HL-60 (cell line): ENCODE measurements around the gene SMYD2.

Source experiments
- DNase-seq, 2 experiments: peaks; one replicate each; pipeline ENCODE4 v3.0.0-alpha.2; 2010 to 2020; ENCODE audit warnings: low read depth in 1 of 2, low spot score in 1 of 2
- H3K27ac ChIP-seq: fragments of 250-450 bp; sonication (Bioruptor Pico); replicated peaks from 2 replicates; pipeline ENCODE4 v1.5.1; 2020; ENCODE audit warnings: mild to moderate bottlenecking, moderate library complexity
- H3K27me3 ChIP-seq: fragments of 250-450 bp; sonication (Bioruptor Pico); 2 replicates; pipeline ENCODE4 v1.5.1; 2021; ENCODE audit warnings: mild to moderate bottlenecking, moderate library complexity; ENCODE audit not compliant: insufficient read depth, poor library complexity, severe bottlenecking
- H3K4me3 ChIP-seq: replicated peaks from 2 replicates; pipeline ENCODE4 v1.5.1; 2011; ENCODE audit warnings: mild to moderate bottlenecking, control low read depth, low read length; ENCODE audit not compliant: insufficient read depth
- GABPA ChIP-seq: IDR thresholded peaks from 2 replicates; pipeline ENCODE4 v1.6.1; 2012; ENCODE audit warnings: low read depth
- POLR2AphosphoS5 ChIP-seq: IDR thresholded peaks from 2 replicates; pipeline ENCODE4 v1.6.1; 2012; ENCODE audit warnings: low read depth
- SPI1 ChIP-seq: IDR thresholded peaks from 2 replicates; pipeline ENCODE4 v1.6.1; 2012; ENCODE audit warnings: low read depth, mild to moderate bottlenecking, borderline replicate concordance
- TF ChIP-seq, protein P1 (sequence below): IDR thresholded peaks from one replicate; pipeline ENCODE4 v1.5.1; 2011; ENCODE audit warnings: low read length, control low read depth, inconsistent platforms; ENCODE audit not compliant: insufficient read depth
- TF ChIP-seq, protein P2 (sequence below): IDR thresholded peaks from 2 replicates; pipeline ENCODE4 v1.6.1; 2012; ENCODE audit warnings: low read depth; ENCODE audit not compliant: insufficient replicate concordance

The SMYD2 gene

DNA sequence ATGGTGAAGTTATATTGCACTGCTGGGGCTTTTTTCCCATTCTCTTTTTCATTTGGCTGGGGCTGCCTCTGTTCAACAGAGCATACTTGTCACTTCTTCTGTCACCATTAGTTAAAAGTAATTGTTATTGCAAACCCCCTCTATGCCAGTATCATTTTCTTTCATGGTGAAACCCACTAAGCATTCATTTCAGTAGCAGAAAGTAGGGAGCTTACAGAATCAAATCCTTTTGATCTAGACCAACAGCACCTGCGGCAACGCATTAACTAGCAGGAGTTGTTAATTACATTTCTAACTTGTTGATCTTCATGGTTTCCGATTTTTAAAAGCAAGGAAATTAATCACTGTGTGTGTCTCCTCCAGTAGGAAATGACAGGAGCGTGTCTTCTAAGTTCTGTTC, 15.0 kb downstream of the SMYD2 start:
- TF ChIP-seq SPI1 = no peak
- TF ChIP-seq, protein P1, sequence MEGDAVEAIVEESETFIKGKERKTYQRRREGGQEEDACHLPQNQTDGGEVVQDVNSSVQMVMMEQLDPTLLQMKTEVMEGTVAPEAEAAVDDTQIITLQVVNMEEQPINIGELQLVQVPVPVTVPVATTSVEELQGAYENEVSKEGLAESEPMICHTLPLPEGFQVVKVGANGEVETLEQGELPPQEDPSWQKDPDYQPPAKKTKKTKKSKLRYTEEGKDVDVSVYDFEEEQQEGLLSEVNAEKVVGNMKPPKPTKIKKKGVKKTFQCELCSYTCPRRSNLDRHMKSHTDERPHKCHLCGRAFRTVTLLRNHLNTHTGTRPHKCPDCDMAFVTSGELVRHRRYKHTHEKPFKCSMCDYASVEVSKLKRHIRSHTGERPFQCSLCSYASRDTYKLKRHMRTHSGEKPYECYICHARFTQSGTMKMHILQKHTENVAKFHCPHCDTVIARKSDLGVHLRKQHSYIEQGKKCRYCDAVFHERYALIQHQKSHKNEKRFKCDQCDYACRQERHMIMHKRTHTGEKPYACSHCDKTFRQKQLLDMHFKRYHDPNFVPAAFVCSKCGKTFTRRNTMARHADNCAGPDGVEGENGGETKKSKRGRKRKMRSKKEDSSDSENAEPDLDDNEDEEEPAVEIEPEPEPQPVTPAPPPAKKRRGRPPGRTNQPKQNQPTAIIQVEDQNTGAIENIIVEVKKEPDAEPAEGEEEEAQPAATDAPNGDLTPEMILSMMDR = no peak
- TF ChIP-seq, protein P2, sequence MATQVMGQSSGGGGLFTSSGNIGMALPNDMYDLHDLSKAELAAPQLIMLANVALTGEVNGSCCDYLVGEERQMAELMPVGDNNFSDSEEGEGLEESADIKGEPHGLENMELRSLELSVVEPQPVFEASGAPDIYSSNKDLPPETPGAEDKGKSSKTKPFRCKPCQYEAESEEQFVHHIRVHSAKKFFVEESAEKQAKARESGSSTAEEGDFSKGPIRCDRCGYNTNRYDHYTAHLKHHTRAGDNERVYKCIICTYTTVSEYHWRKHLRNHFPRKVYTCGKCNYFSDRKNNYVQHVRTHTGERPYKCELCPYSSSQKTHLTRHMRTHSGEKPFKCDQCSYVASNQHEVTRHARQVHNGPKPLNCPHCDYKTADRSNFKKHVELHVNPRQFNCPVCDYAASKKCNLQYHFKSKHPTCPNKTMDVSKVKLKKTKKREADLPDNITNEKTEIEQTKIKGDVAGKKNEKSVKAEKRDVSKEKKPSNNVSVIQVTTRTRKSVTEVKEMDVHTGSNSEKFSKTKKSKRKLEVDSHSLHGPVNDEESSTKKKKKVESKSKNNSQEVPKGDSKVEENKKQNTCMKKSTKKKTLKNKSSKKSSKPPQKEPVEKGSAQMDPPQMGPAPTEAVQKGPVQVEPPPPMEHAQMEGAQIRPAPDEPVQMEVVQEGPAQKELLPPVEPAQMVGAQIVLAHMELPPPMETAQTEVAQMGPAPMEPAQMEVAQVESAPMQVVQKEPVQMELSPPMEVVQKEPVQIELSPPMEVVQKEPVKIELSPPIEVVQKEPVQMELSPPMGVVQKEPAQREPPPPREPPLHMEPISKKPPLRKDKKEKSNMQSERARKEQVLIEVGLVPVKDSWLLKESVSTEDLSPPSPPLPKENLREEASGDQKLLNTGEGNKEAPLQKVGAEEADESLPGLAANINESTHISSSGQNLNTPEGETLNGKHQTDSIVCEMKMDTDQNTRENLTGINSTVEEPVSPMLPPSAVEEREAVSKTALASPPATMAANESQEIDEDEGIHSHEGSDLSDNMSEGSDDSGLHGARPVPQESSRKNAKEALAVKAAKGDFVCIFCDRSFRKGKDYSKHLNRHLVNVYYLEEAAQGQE = no peak
- TF ChIP-seq GABPA = no peak
- no peak for TF ChIP-seq POLR2AphosphoS5

DNA sequence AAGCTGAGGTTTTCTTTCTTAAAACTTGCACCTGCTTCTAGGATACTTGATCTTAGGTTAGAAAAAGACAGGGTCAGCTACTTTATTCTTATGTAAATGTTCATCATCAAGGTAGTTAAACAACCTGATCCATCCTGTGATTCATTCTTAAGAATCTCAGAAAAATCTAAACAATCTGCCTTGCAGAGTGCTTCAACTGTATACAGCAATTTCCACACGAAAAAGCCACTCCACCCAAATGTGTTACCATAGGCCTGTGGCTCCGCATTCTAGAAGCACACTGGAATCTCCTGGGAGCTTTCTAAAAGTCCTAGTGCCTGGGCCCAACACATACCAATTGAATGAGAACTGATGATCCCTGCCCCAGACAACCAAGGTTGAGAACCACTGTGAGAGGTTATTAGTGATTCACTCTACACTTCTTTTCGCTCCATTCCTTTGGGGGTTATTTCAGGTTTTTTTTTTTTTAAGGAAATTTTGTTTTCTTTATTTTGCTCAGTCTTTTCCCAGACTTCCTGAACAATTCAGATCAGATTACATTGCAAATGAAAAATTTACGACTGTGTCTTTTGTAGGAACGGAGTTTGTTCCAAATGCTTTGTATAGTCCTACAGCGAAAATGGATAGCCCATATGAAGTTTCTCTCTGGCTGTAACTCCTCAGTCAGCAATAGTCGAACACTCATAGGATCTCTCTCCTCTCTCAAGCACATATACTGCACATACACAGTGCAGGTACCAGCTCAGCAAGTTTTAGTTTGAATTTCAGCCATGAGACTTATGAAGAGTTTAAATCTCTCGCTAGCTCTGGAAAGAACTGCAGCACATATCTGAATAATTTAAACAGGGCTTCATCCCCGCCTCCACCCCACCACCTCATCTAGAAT, 16.1 kb downstream of the SMYD2 start:
- no peak overlapping the region for H3K27ac ChIP-seq
- no peak for DNase-seq
- no peaks in the 10 kb centered on the region for H3K27me3 ChIP-seq
- no peak overlapping the region for H3K4me3 ChIP-seq
- TF ChIP-seq, protein P1 = no peak
- TF ChIP-seq, protein P2 = no peak
- TF ChIP-seq POLR2AphosphoS5 = no peak
- no peak for TF ChIP-seq GABPA
- no peak for TF ChIP-seq SPI1

More for the DNA sequence above, 15.0 kb downstream of the SMYD2 start:
- Histone ChIP-seq H3K27me3 (no peaks in the 10 kb centered on the region), H3K4me3 (no peak overlapping the region), H3K27ac (no peak overlapping the region)
- DNase-seq = no peak

DNA sequence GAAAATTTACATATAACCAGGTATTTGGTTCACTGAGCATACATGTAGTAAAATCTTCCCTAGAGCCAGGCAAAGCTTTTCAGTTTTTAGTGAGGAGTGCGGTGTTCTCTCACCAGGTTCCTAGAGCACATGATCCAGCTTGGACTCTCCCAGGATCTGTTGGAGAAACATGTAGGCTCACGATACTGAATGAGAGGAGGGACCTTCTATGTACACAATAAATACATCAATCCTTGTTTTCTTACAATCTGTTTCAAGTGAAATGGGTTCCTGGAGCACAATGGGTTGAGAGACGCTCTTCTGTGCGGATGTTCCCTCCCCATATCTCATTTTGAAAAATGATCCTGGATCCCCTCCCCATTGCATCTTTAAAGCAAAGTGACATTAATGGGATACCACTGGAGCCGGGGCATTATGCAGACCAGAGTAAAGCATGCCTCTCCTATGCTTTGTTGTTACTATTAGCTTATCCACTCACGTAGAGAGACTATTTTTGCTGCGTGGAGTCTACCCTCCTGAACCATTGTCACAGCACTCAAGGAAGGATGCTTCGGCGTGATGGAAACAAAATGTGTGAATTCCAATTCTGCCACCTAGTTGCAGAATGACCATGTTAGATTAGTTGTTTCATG, 19.3 kb downstream of the SMYD2 start:
- Histone ChIP-seq H3K4me3 (no peak overlapping the region), H3K27ac (no peak overlapping the region), H3K27me3 (no peaks in the 10 kb centered on the region)
- no peak for DNase-seq
- TF ChIP-seq SPI1 (no peak), GABPA (no peak), POLR2AphosphoS5 (no peak)
- TF ChIP-seq, protein P1 = no peak
- TF ChIP-seq, protein P2 = no peak
